ENCODE data around the gene SLC12A5.

SLC12A5 gene

DNA sequence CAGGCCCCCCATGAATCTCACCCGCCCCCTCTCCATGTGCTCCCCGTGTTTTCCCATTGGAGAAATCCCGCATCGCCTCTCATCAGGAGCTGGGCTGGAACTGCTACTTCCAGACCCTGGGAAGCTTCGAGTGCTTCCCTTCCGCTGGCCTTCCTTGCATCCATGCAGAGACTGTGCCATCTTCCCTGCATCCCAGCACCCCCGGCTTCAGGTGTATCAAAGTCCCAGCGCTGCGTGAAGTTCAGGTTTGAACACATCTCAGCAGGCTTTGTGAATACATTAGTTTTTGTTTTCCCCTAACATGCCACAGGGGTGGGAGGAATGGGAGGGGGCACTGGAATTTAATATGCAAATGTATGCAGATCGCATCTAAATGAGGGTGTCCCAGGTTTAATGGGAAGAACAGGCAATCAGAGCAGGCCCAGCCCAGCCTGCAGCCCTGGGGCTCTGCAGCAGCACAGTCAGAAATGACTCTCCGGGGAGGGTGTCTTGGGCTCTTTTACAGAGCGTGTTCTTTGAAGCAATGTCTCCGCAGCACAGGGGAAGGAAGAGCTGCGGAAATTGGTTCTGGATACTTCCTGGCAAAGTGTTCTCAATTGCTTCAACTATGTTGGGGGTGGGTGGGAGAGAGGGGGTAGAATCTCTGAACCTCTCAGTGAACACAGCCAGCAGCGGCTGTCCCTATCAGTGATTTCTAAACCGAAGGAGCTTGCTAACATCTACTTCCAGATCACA is 28.6 kb upstream of the SLC12A5 start:
- no peak for ATAC-seq
- Mint-ChIP-seq H3K27ac (no peak overlapping the region), H3K4me1 (peaks cover 54% of the 10 kb centered on the region), H3K27me3 (peaks cover 54% of the 10 kb centered on the region), H3K4me3 (no peak overlapping the region), H3K9me3 (no peaks in the 10 kb centered on the region), H3K36me3 (no peaks in the 10 kb centered on the region)

DNA sequence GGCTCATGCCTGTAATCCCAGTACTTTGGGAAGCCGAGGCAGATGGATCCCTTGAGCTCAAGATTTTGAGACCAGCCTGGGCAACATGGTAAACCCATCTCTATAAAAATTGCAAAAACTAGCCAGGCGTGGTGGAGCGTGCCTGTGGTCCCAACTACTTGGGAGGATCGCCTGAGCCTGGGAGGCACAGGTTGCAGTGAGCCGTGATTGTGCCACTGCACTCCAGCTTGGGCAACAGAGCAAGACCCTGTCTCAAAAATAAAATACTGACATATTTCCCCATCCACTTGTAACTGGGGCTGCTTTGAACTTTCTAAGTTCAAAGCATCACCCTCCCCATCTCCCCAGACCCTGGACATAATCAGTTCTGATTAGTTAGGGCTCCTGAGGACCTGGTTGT is 27.5 kb upstream of the SLC12A5 start:
- Mint-ChIP-seq H3K9me3 (no peaks in the 10 kb centered on the region), H3K27ac (no peak overlapping the region), H3K4me1 (peaks cover 63% of the 10 kb centered on the region), H3K27me3 (peaks cover 45% of the 10 kb centered on the region), H3K4me3 (no peak overlapping the region), H3K36me3 (no peaks in the 10 kb centered on the region)
- ATAC-seq = no peak

DNA sequence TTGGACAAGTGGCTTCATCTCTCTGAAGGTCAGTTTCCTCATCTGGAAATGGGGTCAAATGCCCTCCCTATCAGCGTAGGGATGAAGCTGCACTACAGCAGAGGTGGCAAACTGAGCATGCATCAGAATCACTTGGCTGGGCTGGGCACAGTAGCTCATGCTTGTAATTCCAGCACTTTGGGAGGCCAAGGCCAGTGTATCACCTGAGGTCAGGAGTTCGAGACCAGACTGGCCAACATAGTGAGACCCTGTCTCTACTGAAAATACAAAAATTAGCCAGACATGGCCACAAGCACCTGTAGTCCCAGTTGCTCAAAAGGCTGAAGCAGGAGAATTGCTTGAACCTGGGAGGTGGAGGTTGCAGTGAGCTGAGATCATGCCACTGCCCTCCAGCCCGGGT is 27.0 kb upstream of the SLC12A5 start:
- H3K27ac Mint-ChIP-seq = no peak overlapping the region
- ATAC-seq = no peak
- H3K4me1 Mint-ChIP-seq = peaks cover 60% of the 10 kb centered on the region
- H3K36me3 Mint-ChIP-seq = no peaks in the 10 kb centered on the region
- H3K4me3 Mint-ChIP-seq = no peak overlapping the region
- no peaks in the 10 kb centered on the region for H3K9me3 Mint-ChIP-seq
- peaks cover 40% of the 10 kb centered on the region for H3K27me3 Mint-ChIP-seq

DNA sequence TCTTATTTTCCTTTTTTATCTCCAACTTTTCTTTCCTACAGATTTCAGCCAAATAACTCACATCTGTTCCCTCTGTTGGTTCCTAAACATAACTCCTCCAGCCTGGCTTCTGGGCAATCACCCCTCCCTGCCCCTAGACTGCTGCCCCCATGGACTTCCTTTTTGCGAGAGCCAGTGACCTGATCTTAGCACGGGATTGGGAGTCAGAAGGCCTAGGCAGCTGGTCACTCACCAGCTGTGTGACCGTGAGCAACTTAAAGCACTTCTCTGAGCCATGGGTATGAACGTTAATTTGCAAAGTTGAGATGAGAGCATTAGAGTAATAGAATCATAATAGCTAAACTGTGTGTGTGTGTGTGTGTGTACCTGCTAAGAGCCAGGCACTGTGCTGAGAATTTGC is 24.8 kb upstream of the SLC12A5 start:
- H3K27ac Mint-ChIP-seq = no peak overlapping the region
- peaks cover 59% of the 10 kb centered on the region for H3K4me1 Mint-ChIP-seq
- H3K27me3 Mint-ChIP-seq = peaks cover 29% of the 10 kb centered on the region
- no peaks in the 10 kb centered on the region for H3K36me3 Mint-ChIP-seq
- H3K9me3 Mint-ChIP-seq = no peaks in the 10 kb centered on the region
- peak overlapping the region; percentile 16 for H3K4me3 Mint-ChIP-seq
- no peak for ATAC-seq

DNA sequence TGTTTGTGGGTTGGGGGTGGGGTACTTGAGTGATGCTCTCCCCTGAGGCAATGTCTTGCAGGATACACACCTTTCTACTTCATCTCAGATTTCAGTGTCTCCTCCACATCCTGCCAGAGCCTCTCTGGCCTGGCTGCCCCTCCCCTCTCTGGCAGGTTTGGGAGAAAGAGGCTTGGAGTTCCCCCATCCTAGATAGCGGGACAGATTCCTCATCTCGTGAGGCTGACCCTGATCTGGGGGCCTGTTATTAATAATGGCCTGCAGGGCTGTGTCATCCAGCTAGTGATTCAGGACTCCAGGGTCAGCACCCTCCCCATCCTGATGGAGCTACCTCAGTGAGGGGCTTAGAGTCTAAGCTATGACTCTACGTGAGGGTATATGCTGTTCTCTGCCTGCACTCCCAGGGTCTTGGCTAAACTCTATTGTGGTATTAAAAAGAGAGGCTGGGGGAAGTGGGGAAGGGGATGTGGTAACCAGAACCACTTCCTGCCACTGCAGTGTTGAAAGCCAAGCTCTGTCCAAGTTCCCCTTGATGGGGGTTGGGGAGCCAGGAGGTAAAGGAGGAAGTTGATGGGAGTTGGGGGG is 24.0 kb upstream of the SLC12A5 start:
- Mint-ChIP-seq H3K4me1 (peaks cover 64% of the 10 kb centered on the region), H3K9me3 (no peaks in the 10 kb centered on the region), H3K36me3 (no peaks in the 10 kb centered on the region), H3K4me3 (peak overlapping the region; percentile 15), H3K27me3 (peaks cover 32% of the 10 kb centered on the region), H3K27ac (peak overlapping the region; percentile 33)
- ATAC-seq = peak; percentile 75

DNA sequence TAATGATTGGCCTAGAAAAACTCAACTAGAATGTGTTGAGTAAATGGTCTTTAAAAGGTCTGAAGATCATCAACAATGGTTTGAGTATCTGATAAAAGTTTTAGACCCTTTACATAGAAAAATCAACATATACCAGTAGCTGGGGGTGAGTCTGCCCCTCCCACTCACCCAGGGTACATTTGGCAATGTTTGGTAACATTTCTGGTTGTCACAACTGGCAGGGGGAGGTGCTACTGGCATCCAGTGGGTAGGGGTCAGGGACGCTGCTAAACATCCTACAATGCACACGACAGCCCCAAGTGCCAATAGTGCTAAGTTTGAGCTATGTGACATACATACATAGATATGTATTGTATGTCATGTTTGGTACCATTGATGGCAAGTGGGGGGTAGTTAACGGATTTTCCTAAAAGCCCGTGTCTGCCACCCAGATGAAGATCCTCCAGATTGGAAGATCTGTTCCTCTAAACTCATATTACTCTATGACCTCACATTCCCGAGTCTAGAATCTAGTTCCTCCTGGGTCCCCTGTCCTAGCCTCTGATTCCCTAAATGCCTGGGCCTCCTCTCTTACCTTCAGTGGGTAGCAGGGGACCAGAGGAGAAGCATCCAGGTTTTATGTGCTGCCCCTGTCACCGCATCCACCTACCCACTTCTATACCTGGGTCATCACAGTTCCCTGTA is 22.9 kb upstream of the SLC12A5 start:
- Mint-ChIP-seq H3K36me3 (no peaks in the 10 kb centered on the region), H3K9me3 (no peaks in the 10 kb centered on the region), H3K4me3 (no peak overlapping the region), H3K4me1 (peaks cover 67% of the 10 kb centered on the region), H3K27me3 (peaks cover 38% of the 10 kb centered on the region), H3K27ac (no peak overlapping the region)
- ATAC-seq = no peak

DNA sequence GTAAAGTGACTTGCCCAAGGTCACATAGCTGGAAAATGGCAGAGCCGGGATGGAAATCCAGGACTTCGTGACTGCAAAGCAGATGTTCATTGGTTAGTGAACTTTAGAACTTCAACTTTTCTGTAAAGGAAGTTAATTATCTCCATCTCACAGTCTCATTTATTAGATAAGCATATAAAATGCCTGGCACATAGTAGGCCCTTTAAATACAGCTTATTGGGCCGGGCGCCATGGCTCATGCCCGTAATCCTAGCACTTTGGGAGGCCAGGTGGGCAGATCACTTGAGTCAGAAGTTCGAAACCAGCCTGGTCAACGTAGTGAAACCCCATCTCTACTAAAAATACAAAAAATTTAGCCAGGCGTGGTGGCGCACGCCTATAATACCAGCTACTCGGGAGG is 22.1 kb upstream of the SLC12A5 start:
- H3K9me3 Mint-ChIP-seq = peaks cover 3% of the 10 kb centered on the region
- no peak overlapping the region for H3K27ac Mint-ChIP-seq
- peaks cover 46% of the 10 kb centered on the region for H3K27me3 Mint-ChIP-seq
- no peak overlapping the region for H3K4me3 Mint-ChIP-seq
- ATAC-seq = no peak
- H3K36me3 Mint-ChIP-seq = no peaks in the 10 kb centered on the region
- H3K4me1 Mint-ChIP-seq = peaks cover 74% of the 10 kb centered on the region

DNA sequence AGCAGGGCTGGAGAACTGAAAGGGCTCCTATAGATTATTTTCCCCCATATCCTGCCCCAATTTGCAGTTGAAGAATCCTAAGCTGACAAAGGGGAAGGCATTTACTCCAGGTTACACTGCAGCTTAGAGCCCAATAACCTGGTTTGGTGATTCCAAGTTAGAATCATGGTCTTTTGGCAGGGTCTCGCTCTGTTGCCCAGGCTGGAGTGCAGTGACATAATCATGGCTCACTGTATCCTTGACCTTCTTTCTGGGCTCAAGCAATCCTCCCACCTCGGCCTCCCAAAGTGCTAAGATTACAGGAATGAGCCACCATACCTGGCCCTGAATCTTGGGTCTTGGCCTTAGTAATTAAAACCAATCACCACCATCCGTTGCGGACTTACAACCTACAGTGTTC is 21.3 kb upstream of the SLC12A5 start:
- ATAC-seq = no peak
- peaks cover 77% of the 10 kb centered on the region for H3K4me1 Mint-ChIP-seq
- H3K9me3 Mint-ChIP-seq = peaks cover 3% of the 10 kb centered on the region
- H3K36me3 Mint-ChIP-seq = no peaks in the 10 kb centered on the region
- H3K27ac Mint-ChIP-seq = no peak overlapping the region
- no peak overlapping the region for H3K4me3 Mint-ChIP-seq
- peaks cover 53% of the 10 kb centered on the region for H3K27me3 Mint-ChIP-seq

DNA sequence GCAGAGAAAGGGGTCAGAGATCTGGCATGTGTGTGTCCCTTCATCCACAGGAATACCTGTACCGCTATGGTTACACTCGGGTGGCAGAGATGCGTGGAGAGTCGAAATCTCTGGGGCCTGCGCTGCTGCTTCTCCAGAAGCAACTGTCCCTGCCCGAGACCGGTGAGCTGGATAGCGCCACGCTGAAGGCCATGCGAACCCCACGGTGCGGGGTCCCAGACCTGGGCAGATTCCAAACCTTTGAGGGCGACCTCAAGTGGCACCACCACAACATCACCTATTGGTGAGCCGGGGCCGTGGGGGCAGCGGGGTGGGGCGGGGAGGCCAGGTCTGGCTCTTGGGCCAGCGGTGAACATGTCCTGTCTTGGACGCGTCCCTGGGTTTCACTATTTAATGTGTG is 19.2 kb upstream of the SLC12A5 start:
- peaks cover 77% of the 10 kb centered on the region for H3K4me1 Mint-ChIP-seq
- ATAC-seq = no peak
- no peak overlapping the region for H3K27ac Mint-ChIP-seq
- no peaks in the 10 kb centered on the region for H3K36me3 Mint-ChIP-seq
- H3K9me3 Mint-ChIP-seq = peaks cover 3% of the 10 kb centered on the region
- H3K4me3 Mint-ChIP-seq = no peak overlapping the region
- peaks cover 64% of the 10 kb centered on the region for H3K27me3 Mint-ChIP-seq

DNA sequence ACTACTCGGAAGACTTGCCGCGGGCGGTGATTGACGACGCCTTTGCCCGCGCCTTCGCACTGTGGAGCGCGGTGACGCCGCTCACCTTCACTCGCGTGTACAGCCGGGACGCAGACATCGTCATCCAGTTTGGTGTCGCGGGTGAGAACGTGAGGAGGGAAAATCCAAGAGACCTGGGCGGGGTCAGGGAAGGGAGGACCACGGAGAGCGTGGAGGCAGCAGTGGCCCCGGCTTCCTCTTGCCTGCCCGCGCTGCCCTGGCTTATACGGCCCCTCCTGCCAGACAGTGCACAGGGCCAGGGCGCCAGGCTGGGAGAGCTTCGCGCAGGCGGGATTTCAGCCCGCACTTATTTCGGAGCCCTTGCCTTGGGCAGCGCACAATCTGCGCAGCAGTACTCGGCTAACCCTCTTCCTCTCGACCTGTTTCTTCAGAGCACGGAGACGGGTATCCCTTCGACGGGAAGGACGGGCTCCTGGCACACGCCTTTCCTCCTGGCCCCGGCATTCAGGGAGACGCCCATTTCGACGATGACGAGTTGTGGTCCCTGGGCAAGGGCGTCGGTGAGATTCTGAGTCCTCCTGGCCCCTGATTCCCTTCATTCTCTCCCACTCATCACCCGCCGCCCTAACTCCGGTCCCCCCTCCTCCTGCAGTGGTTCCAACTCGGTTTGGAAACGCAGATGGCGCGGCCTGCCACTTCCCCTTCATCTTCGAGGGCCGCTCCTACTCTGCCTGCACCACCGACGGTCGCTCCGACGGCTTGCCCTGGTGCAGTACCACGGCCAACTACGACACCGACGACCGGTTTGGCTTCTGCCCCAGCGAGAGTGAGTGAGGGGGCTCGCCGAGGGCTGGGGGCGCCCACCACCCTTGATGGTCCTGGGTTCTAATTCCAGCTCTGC is 18.3 kb upstream of the SLC12A5 start:
- no peak for ATAC-seq
- Mint-ChIP-seq H3K4me3 (peak overlapping the region; percentile 12), H3K9me3 (peaks cover 3% of the 10 kb centered on the region), H3K27ac (peak overlapping the region; percentile 48), H3K27me3 (peaks cover 64% of the 10 kb centered on the region), H3K36me3 (no peaks in the 10 kb centered on the region), H3K4me1 (peaks cover 68% of the 10 kb centered on the region)

DNA sequence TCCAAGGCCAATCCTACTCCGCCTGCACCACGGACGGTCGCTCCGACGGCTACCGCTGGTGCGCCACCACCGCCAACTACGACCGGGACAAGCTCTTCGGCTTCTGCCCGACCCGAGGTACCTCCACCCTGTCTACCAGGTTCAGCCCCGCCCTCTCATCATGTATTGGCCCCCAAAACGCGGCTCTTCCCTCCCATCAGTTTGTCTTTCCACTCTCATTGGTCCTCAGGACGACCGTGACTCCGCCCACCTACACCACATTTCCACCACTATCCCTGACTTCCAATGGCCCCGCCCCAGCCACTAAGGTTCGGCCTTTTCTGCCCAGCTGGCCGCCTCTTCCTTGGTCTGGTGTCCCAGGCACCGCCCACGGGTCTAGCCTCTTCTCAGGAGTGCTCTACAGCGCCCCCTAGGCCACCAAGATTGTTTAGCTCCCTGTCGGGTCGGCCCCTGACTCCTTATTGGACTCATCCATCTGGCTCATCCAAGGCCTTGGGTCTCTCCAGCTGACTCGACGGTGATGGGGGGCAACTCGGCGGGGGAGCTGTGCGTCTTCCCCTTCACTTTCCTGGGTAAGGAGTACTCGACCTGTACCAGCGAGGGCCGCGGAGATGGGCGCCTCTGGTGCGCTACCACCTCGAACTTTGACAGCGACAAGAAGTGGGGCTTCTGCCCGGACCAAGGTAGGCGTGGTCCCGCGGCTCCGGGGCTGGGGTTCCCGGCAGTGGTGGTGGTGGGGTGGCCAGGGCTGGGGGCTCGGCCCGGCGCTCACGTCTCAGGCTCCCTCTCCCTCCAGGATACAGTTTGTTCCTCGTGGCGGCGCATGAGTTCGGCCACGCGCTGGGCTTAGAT is 17.2 kb upstream of the SLC12A5 start:
- ATAC-seq = no peak
- Mint-ChIP-seq H3K4me3 (peak overlapping the region; percentile 22), H3K9me3 (peaks cover 3% of the 10 kb centered on the region), H3K27me3 (peaks cover 64% of the 10 kb centered on the region), H3K4me1 (peaks cover 63% of the 10 kb centered on the region), H3K27ac (peak overlapping the region; percentile 48), H3K36me3 (no peaks in the 10 kb centered on the region)

DNA sequence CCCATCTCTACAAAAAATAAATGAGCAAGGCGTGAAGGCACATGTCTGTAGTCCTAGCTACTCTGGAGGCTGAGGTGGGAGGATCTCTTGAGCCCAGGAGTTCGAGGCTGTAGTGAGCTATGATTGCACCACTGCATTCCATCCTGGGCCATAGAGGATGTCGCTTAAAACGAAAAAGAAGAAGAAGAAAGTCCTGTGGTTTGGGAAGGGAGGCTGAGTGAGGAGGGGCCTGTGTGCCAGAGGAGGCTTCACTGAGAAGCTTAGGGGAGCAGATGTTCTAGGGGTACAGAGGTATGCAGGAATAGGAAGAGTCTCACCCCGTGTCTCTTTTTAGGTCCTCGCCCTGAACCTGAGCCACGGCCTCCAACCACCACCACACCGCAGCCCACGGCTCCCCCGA is 16.1 kb upstream of the SLC12A5 start:
- H3K4me1 Mint-ChIP-seq = peaks cover 55% of the 10 kb centered on the region
- H3K27ac Mint-ChIP-seq = no peak overlapping the region
- peaks cover 3% of the 10 kb centered on the region for H3K9me3 Mint-ChIP-seq
- ATAC-seq = no peak
- H3K27me3 Mint-ChIP-seq = peaks cover 64% of the 10 kb centered on the region
- no peaks in the 10 kb centered on the region for H3K36me3 Mint-ChIP-seq
- H3K4me3 Mint-ChIP-seq = peak overlapping the region; percentile 1

DNA sequence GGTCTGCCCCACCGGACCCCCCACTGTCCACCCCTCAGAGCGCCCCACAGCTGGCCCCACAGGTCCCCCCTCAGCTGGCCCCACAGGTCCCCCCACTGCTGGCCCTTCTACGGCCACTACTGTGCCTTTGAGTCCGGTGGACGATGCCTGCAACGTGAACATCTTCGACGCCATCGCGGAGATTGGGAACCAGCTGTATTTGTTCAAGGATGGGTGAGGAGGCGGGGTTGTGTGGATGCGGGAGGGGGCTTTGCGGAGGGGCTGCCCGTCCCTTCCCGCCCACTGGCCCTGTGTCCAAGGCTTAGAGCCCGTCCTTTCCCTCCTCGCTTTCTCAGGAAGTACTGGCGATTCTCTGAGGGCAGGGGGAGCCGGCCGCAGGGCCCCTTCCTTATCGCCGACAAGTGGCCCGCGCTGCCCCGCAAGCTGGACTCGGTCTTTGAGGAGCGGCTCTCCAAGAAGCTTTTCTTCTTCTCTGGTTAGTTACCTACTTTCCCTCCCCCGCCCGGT is 15.6 kb upstream of the SLC12A5 start:
- Mint-ChIP-seq H3K36me3 (no peaks in the 10 kb centered on the region), H3K4me3 (peak overlapping the region; percentile 1), H3K27ac (no peak overlapping the region), H3K4me1 (peaks cover 50% of the 10 kb centered on the region), H3K27me3 (peaks cover 63% of the 10 kb centered on the region), H3K9me3 (peaks cover 3% of the 10 kb centered on the region)
- ATAC-seq = no peak

DNA sequence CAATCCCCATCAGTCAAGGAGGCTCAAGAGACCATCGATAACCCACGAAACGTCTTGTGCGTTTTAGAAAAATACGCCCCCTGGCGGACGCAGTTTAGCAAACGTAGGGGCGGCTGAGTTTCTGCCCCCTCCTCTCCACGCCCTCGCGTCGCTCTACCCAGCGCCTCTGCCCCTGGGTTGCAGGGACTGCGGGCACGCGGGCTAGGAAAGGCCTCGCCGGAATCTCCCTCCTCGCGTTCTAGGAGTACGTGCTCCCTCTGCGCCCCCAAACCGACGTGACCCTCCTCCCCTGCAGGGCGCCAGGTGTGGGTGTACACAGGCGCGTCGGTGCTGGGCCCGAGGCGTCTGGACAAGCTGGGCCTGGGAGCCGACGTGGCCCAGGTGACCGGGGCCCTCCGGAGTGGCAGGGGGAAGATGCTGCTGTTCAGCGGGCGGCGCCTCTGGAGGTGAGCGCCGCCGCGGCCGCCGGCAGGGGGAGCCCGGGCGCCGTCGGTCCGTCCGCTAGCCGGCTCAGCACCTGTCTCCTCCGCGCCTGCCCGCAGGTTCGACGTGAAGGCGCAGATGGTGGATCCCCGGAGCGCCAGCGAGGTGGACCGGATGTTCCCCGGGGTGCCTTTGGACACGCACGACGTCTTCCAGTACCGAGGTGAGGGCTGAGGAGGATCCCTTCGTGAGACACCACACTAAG is 15.0 kb upstream of the SLC12A5 start:
- peak overlapping the region; percentile 56 for H3K4me3 Mint-ChIP-seq
- H3K27ac Mint-ChIP-seq = no peak overlapping the region
- no peaks in the 10 kb centered on the region for H3K36me3 Mint-ChIP-seq
- H3K4me1 Mint-ChIP-seq = peaks cover 44% of the 10 kb centered on the region
- H3K9me3 Mint-ChIP-seq = peaks cover 3% of the 10 kb centered on the region
- ATAC-seq = peak; percentile 90
- peaks cover 57% of the 10 kb centered on the region for H3K27me3 Mint-ChIP-seq
